ENCODE measurements around the gene B3GAT2. TPM values are rescaled to one million over a fixed set of nuclear protein-coding genes. Genes with fewer than 3 reads are reported as not detected.

The B3GAT2 gene, protein sequence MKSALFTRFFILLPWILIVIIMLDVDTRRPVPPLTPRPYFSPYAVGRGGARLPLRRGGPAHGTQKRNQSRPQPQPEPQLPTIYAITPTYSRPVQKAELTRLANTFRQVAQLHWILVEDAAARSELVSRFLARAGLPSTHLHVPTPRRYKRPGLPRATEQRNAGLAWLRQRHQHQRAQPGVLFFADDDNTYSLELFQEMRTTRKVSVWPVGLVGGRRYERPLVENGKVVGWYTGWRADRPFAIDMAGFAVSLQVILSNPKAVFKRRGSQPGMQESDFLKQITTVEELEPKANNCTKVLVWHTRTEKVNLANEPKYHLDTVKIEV
- total RNA-seq, result under 1 TPM in 2 of 4 donors, not detected in 2; 0.18 to 0.76 TPM

- H3K27ac ChIP-seq, result no peak within 1 kb of the TSS
- intact Hi-C loops (cut with DNase I; ENCODE audit: low total_unique reads), result loop anchor here (10.0 kb wide), 1 partner anchor 242 kb away; no protein-coding TSS in a partner anchor
- DNase-seq, result no peak
- H3K27me3 ChIP-seq, result no peaks in the 10 kb centered on the region
- peaks cover 0 to 13% of the 10 kb centered on the region in 2 donors for H3K4me1 ChIP-seq
- H3K36me3 ChIP-seq, result no peaks in the 10 kb centered on the region
- H3K4me3 ChIP-seq, result peak within 1 kb of the TSS; percentile 25 to 38
- H3K9me3 ChIP-seq, result no peaks in the 10 kb centered on the region
- TF ChIP-seq POLR2A (IDR thresholded peaks at IDR 0.05), result no peak
These were observed at the start of gene B3GAT2 for GRCh38 chr6:70956451-70957283. Gene B3GAT2 (minus strand): TSS chr6:70957060. CDS start chr6:70956429, 631 bp downstream.

GRCh38 chr6:70998148-70998547 lies 41.3 kb upstream of the B3GAT2 start:
- Histone ChIP-seq H3K4me1 (no peaks in the 10 kb centered on the region), H3K36me3 (no peaks in the 10 kb centered on the region), H3K27me3 (no peaks in the 10 kb centered on the region), H3K27ac (no peak overlapping the region), H3K4me3 (no peak overlapping the region), H3K9me3 (no peaks in the 10 kb centered on the region)
- intact Hi-C loops (cut with DNase I; ENCODE audit: low total_unique reads), result no loop called here
- TF ChIP-seq POLR2A (IDR thresholded peaks at IDR 0.05) (no peak), CTCF (IDR thresholded peaks at IDR 0.05) (no peak)
- DNase-seq, result no peak

- intact Hi-C loops (cut with DNase I; ENCODE audit: low total_unique reads), result no loop called here
- H3K36me3 ChIP-seq, result no peaks in the 10 kb centered on the region
- no peaks in the 10 kb centered on the region for H3K9me3 ChIP-seq
- H3K4me1 ChIP-seq, result no peaks in the 10 kb centered on the region
- DNase-seq, result no peak
- H3K27me3 ChIP-seq, result no peaks in the 10 kb centered on the region
- TF ChIP-seq CTCF (IDR thresholded peaks at IDR 0.05) (no peak), POLR2A (IDR thresholded peaks at IDR 0.05) (no peak)
- H3K4me3 ChIP-seq, result no peak overlapping the region
- no peak overlapping the region for H3K27ac ChIP-seq
These were observed 40.5 kb upstream of the B3GAT2 start for GRCh38 chr6:70997379-70997778.

GRCh38 chr6:70996106-70996505 lies 39.2 kb upstream of the B3GAT2 start:
- intact Hi-C loops (cut with DNase I; ENCODE audit: low total_unique reads), result no loop called here

GRCh38 chr6:70995411-70995810 lies 38.6 kb upstream of the B3GAT2 start:
- Histone ChIP-seq H3K4me1 (no peaks in the 10 kb centered on the region), H3K4me3 (no peak overlapping the region), H3K36me3 (no peaks in the 10 kb centered on the region), H3K9me3 (no peaks in the 10 kb centered on the region), H3K27me3 (no peaks in the 10 kb centered on the region), H3K27ac (no peak overlapping the region)
- no peak for DNase-seq
- intact Hi-C loops (cut with DNase I; ENCODE audit: low total_unique reads), result no loop called here
- TF ChIP-seq CTCF (IDR thresholded peaks at IDR 0.05) (no peak), POLR2A (IDR thresholded peaks at IDR 0.05) (no peak)

More at GRCh38 chr6:70996106-70996505, 39.2 kb upstream of the B3GAT2 start:
- Histone ChIP-seq H3K4me1 (no peaks in the 10 kb centered on the region), H3K27ac (no peak overlapping the region), H3K36me3 (no peaks in the 10 kb centered on the region), H3K27me3 (no peaks in the 10 kb centered on the region), H3K4me3 (no peak overlapping the region), H3K9me3 (no peaks in the 10 kb centered on the region)
- no peak for TF ChIP-seq CTCF (IDR thresholded peaks at IDR 0.05)
- TF ChIP-seq POLR2A (IDR thresholded peaks at IDR 0.05), result no peak
- DNase-seq, result no peak

Measured in uterus (tissue), 4 donors.